Kidney epithelial cell (primary cell): ENCODE results near the gene ANKIB1. TPM values are rescaled to one million over a fixed set of nuclear protein-coding genes. Genes with fewer than 3 reads are reported as not detected.

Experiments used
- DNase-seq: peaks from one replicate; pipeline ENCODE4 v3.0.0-alpha.2; 2010; ENCODE audit warnings: low read depth
- H3K27me3 ChIP-seq: 2 replicates; pipeline ENCODE4 v1.6.0; 2011; ENCODE audit warnings: low read length; ENCODE audit not compliant: control insufficient read depth, insufficient read depth
- H3K36me3 ChIP-seq: 2 replicates; pipeline ENCODE4 v1.5.1; 2011; ENCODE audit warnings: low read length; ENCODE audit not compliant: control insufficient read depth, insufficient read depth
- H3K4me3 ChIP-seq: 2 replicates; pipeline ENCODE4 v1.5.1; 2011; ENCODE audit warnings: low read depth, mild to moderate bottlenecking, control low read depth, low read length
- CTCF ChIP-seq: IDR thresholded peaks from 2 replicates; pipeline ENCODE4 v1.5.1; 2011; ENCODE audit warnings: mild to moderate bottlenecking, moderate library complexity, low read length, control low read depth, inconsistent platforms; ENCODE audit not compliant: insufficient read depth, poor library complexity, severe bottlenecking
- total RNA-seq: library from RNA; depleted of rRNA; stranded (reverse); fragments of >200 nt; gene quantifications from 2 replicates; pipeline ENCODE4 v1.2.3, GENCODE V29; 2015

ANKIB1 gene
- total RNA-seq, 1 donor from 2014 or later: 42.7 TPM

- peaks cover 6% of the 10 kb centered on the region for H3K36me3 ChIP-seq
- TF ChIP-seq CTCF: peak; percentile 40
- no peaks in the 10 kb centered on the region for H3K27me3 ChIP-seq
- H3K4me3 ChIP-seq: peak overlapping the region; percentile 83
- peak; percentile 31 for DNase-seq
Observed at GRCh38 chr7:92448205-92448747, 202.5 kb downstream of the ANKIB1 start.

Other genes starting within 250 kb of the ANKIB1 start
- 107 and 126 TPM in 2 replicates for gene CYP51A1, start 111.5 kb upstream of the ANKIB1 start, total RNA-seq
- not detected in 2 replicates for gene LRRD1, start 66.8 kb upstream of the ANKIB1 start, total RNA-seq
- gene KRIT1, start 60 bp upstream of the ANKIB1 start, total RNA-seq: 15.5 and 52.9 TPM in 2 replicates
- 30.5 and 37.5 TPM in 2 replicates for gene GATAD1, start 201.5 kb downstream of the ANKIB1 start, total RNA-seq
- not detected in 2 replicates for gene ERVW-1, start 232.0 kb downstream of the ANKIB1 start, total RNA-seq